ENCODE data around the gene CCDC86.

Gene CCDC86

DNA sequence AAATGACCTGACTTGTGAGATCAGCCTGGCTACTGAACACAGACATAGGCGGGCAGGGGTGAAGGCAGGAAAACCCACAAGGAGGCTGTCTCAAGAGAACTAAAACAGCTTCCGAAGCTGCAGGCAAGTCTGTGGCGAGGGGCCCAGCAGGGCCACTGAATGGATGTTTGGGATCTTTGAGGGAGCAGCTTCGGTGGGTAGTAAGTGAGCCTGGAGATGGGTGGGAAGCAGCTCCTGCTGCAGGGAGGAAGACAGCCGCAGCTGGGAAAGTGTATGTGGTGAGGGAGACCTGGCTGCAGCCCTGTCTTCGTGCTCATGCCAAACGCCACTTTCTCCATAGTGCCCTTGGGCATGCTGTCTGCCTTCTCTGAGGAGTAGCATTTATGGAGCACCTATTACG, 3.4 kb downstream of the CCDC86 start:
- Histone ChIP-seq H3K4me3 (ENCODE audit: low read length) (no peak overlapping the region), H3K4me1 (ENCODE audit: insufficient read depth, low read length) (peaks cover 16% of the 10 kb centered on the region; the same call in 1 of the 2 replicates), H3K36me3 (ENCODE audit: insufficient read depth, low read length) (peaks cover 46% of the 10 kb centered on the region), H3K27ac (ENCODE audit: low read depth, low read length) (no peak overlapping the region), H3K27me3 (ENCODE audit: insufficient read depth, low read length) (no peaks in the 10 kb centered on the region), H3K9ac (ENCODE audit: low read depth, low read length) (no peak overlapping the region), H3K9me3 (ENCODE audit: insufficient read depth, low read depth, low read length) (no peaks in the 10 kb centered on the region)
- 91% methylated on average over 8 of the region's 8 CpGs for WGBS

DNA sequence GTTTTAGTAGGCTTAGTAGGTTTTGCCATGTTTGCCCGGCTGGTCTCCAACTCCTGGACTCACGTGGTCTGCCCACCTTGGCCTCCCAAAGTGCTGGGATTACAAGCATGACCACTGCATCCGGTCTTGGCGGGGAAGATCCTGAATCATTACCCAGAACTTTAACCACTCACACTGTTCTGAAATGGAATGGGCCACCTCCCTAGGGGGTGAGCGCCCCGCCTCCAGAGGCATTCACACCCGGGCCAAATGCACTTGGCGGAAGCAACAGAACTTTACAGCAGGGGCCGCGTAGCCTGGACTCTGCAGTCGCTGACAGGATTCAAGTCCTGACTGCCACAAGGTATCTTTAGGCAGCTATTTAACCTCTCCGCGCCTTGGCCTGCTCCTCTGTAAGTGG, 5.4 kb downstream of the CCDC86 start:
- WGBS, result 82% methylated on average over 13 of the region's 13 CpGs
- Histone ChIP-seq H3K4me1 (ENCODE audit: insufficient read depth, low read length) (peaks cover 18% of the 10 kb centered on the region; the same call in 1 of the 2 replicates), H3K36me3 (ENCODE audit: insufficient read depth, low read length) (peaks cover 59% of the 10 kb centered on the region), H3K27ac (ENCODE audit: low read depth, low read length) (no peak overlapping the region), H3K27me3 (ENCODE audit: insufficient read depth, low read length) (peaks cover 6% of the 10 kb centered on the region), H3K4me3 (ENCODE audit: low read length) (no peak overlapping the region), H3K9me3 (ENCODE audit: insufficient read depth, low read depth, low read length) (no peaks in the 10 kb centered on the region), H3K9ac (ENCODE audit: low read depth, low read length) (no peak overlapping the region)

DNA sequence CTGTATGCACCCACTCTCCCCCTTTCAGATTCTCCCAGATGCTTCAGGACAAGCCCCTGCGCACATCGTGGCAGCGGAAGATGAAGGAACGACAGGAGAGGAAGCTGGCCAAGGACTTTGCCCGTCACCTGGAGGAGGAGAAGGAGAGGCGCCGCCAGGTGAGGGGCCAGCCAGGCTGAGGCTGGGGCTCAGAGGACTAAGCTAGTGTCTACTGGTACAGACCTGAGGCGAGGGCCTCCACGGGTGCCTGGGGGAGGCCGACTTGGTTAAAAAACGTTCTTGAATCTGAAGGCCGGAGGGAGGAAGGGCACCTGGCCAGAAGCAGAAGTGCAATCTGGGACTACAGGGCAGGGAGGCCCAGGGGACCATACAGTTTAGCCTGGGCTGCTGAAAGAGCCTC, 6.0 kb downstream of the CCDC86 start:
- Histone ChIP-seq H3K4me1 (ENCODE audit: insufficient read depth, low read length) (peaks cover 18% of the 10 kb centered on the region; the same call in 1 of the 2 replicates), H3K27ac (ENCODE audit: low read depth, low read length) (no peak overlapping the region), H3K27me3 (ENCODE audit: insufficient read depth, low read length) (peaks cover 13% of the 10 kb centered on the region), H3K36me3 (ENCODE audit: insufficient read depth, low read length) (peaks cover 59% of the 10 kb centered on the region), H3K9ac (ENCODE audit: low read depth, low read length) (no peak overlapping the region), H3K9me3 (ENCODE audit: insufficient read depth, low read depth, low read length) (no peaks in the 10 kb centered on the region), H3K4me3 (ENCODE audit: low read length) (no peak overlapping the region)
- WGBS, result 93% methylated on average over 12 of the region's 12 CpGs

DNA sequence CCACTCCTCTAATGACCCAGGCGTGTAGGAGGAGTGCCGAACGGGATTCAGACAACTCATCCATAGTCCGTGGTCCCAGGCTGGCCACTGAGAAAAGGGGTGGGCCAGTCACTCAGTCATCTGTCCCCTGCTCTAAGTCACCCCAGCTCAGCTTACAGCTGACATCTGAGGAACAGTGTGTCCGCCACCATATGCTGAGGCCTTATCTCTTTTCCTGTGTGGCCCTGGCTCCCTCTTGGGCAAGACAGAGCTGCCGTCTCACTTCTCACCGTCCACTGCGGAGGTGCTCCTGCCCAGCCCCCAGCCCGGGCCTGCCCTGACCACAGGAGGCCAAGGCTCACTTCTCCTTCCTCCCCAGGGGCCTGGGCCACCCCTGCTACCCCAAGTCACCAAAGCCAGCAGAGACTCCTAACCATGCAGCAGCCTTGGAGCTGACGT, 6.8 kb downstream of the CCDC86 start:
- Histone ChIP-seq H3K9ac (ENCODE audit: low read depth, low read length) (no peak overlapping the region), H3K4me3 (ENCODE audit: low read length) (no peak overlapping the region), H3K27me3 (ENCODE audit: insufficient read depth, low read length) (peaks cover 21% of the 10 kb centered on the region), H3K27ac (ENCODE audit: low read depth, low read length) (no peak overlapping the region), H3K36me3 (ENCODE audit: insufficient read depth, low read length) (peaks cover 59% of the 10 kb centered on the region), H3K4me1 (ENCODE audit: insufficient read depth, low read length) (peaks cover 12% of the 10 kb centered on the region; the same call in 1 of the 2 replicates), H3K9me3 (ENCODE audit: insufficient read depth, low read depth, low read length) (no peaks in the 10 kb centered on the region)
- 92% methylated on average over 10 of the region's 10 CpGs for WGBS

DNA sequence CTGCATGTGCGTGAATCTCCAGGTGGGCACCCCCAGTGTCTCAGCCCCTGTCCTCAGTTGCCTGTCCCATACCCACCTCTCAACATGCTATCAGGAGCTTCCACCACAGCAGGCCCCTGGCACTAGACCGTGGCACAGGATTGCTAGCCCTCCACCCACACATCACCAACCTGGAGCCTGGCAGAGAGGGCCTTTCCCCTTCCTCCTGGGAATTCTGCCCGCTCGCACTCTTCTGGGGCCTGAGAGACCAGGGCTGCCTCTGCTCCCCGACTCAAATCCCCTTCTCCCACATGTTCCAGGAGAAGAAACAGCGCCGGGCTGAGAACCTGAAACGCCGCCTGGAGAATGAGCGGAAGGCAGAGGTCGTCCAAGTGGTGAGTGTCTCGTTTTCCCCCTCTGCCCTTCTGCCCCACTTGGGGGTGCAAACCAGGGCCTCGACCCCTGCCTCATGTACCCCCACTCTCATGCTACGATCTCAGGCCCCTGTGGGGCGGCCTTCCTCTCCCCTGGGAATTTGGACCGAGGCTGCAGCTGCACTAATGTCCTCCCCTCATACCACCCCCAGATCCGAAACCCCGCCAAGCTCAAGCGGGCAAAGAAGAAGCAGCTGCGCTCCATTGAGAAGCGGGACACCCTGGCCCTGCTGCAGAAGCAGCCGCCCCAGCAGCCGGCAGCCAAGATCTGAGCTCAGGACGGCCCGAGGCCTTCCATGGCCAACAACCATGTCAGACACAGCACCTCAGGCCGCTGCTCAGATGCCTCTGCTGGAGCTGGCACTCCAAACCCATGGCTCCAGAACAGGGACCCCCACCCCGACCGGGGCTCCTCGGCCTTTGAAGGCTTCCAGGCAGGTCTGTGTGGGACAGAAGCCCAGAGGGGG, 8.0 kb downstream of the CCDC86 start:
- no peak overlapping the region for H3K9ac ChIP-seq (ENCODE audit: low read depth, low read length)
- H3K27ac ChIP-seq (ENCODE audit: low read depth, low read length), result no peak overlapping the region
- H3K36me3 ChIP-seq (ENCODE audit: insufficient read depth, low read length), result peaks cover 53% of the 10 kb centered on the region
- H3K4me3 ChIP-seq (ENCODE audit: low read length), result no peak overlapping the region
- H3K9me3 ChIP-seq (ENCODE audit: insufficient read depth, low read depth, low read length), result no peaks in the 10 kb centered on the region
- peaks cover 28% of the 10 kb centered on the region for H3K27me3 ChIP-seq (ENCODE audit: insufficient read depth, low read length)
- 95% methylated on average over 29 of the region's 29 CpGs for WGBS
- H3K4me1 ChIP-seq (ENCODE audit: insufficient read depth, low read length), result 0 out of 2 replicates have a peak, but pooled peaks cover 9% of the 10 kb centered on the region

DNA sequence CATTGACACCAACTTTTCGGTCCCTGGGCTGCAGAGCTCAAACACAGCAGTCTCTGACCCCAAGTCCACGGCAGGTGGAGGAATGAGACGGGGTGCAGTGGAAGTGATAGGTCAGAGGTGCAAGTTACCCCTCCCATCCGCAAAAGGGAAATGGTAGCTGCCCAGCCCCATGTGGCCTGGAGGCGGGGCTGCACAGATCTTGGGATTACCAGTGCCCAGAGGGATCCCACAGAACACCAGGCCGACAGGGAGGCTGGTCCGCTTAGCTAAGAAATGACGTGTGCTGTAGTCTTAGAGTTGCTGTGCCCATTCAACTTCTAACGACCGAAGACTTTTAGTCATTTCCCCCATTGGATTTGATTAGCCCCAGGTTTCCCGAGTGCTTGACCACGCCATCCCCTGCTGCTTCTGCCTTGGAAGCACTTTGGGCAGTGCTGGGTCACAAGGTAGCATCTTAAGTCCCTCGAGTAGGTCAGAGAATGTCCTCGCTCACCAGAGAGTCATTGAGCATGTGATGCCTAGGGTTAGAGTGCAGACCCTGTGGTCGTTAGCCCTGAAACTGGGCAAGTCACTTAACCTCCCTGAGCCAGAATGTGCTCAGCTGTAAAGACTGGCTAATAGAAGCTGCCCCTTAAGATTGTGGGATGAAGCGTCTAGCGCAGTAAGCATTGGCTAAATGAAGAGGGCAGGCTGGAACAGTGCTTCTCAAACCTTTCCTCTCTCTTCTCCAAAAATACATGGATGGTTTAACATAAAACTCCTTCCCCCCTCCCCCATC, 9.6 kb downstream of the CCDC86 start:
- peaks cover 47% of the 10 kb centered on the region for H3K36me3 ChIP-seq (ENCODE audit: insufficient read depth, low read length)
- no peaks in the 10 kb centered on the region for H3K9me3 ChIP-seq (ENCODE audit: insufficient read depth, low read depth, low read length)
- H3K27me3 ChIP-seq (ENCODE audit: insufficient read depth, low read length), result peaks cover 33% of the 10 kb centered on the region
- no peak overlapping the region for H3K27ac ChIP-seq (ENCODE audit: low read depth, low read length)
- no peak overlapping the region for H3K9ac ChIP-seq (ENCODE audit: low read depth, low read length)
- WGBS, result 85% methylated on average over 17 of the region's 17 CpGs
- H3K4me3 ChIP-seq (ENCODE audit: low read length), result no peak overlapping the region; the same call in 1 of the 2 replicates
- 0 out of 2 replicates have a peak, but pooled peaks cover 9% of the 10 kb centered on the region for H3K4me1 ChIP-seq (ENCODE audit: insufficient read depth, low read length)

DNA sequence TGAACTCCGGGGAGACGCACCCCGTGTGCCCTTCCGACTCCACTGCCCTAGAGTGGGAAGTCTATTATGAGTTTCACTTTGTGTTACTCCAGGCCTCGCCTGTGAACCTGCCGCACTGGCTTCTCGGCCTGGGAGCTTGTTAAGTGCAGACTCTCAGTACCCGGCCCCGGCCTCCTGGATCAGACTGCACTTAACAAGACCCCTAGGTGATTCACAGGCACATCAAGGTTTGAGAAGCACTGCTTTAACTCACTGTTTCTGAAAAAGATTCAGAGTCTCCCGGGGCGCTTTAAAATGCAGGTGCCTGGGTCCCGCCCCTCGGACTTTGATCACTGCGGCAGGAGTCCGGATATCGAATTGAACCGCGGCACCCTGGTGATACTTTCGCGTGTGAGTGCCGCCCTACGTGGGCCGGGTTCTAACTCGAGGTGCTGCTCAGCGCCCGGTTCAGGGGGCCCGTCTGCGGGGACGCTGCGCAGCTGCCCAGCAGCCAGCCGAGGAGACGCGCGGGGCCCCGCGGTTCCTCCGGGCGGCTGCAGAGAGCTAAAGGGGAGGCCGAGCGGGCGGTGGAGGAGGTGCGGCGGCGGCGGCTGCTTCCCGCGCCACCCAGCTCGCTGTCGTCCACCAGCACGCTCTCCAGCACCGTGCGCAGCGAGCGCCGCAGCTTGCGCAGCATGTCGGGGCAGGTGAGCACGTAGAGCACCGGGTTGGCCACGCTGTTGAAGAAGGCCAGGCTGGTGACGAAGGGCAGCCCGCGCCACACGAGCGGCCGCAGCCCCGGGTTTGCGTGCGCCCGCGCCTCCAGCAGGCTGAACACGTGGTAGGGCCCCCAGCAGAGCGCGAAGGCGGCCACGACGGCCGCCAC, 10.4 kb downstream of the CCDC86 start:
- Histone ChIP-seq H3K36me3 (ENCODE audit: insufficient read depth, low read length) (peaks cover 43% of the 10 kb centered on the region), H3K4me1 (ENCODE audit: insufficient read depth, low read length) (0 out of 2 replicates have a peak, but pooled peaks cover 9% of the 10 kb centered on the region)
- 67% methylated on average over 78 of the region's 78 CpGs for WGBS

DNA sequence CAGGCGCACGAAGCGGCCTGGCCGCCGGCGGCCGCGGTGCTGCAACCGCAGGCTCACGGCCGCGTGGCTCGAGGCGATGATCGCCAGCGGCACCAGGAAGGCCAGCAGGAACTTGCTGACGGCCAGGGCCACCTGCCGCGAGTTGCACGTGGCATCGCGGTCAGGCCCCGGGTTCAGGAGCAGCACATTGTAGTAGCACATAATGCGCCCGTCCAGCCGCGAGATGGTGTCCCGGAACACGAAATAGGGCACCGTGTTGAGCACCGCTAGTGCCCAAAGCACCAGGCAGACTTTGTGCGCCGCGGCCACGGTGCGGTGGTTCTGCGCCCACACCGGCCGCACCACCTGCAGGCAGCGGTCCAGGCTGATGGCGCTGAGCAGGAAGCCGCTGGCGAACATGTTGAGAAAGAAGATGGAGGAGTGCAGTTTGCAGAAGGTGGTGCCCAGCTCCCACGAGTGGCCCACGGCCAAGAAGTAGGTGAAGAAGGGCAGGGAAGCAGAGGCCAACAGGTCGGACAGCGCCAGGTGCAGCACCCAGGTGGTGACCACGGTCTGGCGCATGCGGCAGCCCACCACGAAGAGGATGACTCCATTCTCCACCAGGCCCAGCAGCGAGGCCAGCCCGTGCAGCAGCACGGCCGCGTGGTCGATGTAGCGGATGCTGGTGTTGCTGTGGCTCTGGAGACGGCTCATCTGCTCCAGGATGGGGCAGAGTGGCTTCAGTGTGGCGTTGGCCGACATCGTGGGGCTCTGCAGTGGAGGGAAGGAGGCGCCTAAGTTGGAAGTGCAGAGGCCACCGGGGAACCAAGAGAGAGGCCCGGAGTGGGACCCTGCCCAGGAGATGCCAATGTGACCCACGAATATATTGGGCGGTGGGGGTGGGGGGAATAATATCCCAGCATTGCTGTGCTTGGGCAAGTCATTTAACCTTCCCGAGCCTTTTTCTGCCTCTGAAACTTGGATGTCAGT, 11.4 kb downstream of the CCDC86 start:
- no peak overlapping the region for H3K27ac ChIP-seq (ENCODE audit: low read depth, low read length)
- H3K4me1 ChIP-seq (ENCODE audit: insufficient read depth, low read length), result 0 out of 2 replicates have a peak, but pooled peaks cover 9% of the 10 kb centered on the region
- H3K27me3 ChIP-seq (ENCODE audit: insufficient read depth, low read length), result peaks cover 33% of the 10 kb centered on the region
- 95% methylated on average over 68 of the region's 68 CpGs for WGBS
- H3K9me3 ChIP-seq (ENCODE audit: insufficient read depth, low read depth, low read length), result no peaks in the 10 kb centered on the region
- H3K9ac ChIP-seq (ENCODE audit: low read depth, low read length), result no peak overlapping the region
- H3K36me3 ChIP-seq (ENCODE audit: insufficient read depth, low read length), result peaks cover 34% of the 10 kb centered on the region
- no peak overlapping the region for H3K4me3 ChIP-seq (ENCODE audit: low read length)

More for the DNA sequence above, 10.4 kb downstream of the CCDC86 start:
- Histone ChIP-seq H3K27ac (ENCODE audit: low read depth, low read length) (no peak overlapping the region), H3K27me3 (ENCODE audit: insufficient read depth, low read length) (peaks cover 33% of the 10 kb centered on the region), H3K9ac (ENCODE audit: low read depth, low read length) (peak overlapping the region; percentile 47; the same call in 1 of the 2 replicates), H3K4me3 (ENCODE audit: low read length) (peak overlapping the region; percentile 38), H3K9me3 (ENCODE audit: insufficient read depth, low read depth, low read length) (no peaks in the 10 kb centered on the region)

DNA sequence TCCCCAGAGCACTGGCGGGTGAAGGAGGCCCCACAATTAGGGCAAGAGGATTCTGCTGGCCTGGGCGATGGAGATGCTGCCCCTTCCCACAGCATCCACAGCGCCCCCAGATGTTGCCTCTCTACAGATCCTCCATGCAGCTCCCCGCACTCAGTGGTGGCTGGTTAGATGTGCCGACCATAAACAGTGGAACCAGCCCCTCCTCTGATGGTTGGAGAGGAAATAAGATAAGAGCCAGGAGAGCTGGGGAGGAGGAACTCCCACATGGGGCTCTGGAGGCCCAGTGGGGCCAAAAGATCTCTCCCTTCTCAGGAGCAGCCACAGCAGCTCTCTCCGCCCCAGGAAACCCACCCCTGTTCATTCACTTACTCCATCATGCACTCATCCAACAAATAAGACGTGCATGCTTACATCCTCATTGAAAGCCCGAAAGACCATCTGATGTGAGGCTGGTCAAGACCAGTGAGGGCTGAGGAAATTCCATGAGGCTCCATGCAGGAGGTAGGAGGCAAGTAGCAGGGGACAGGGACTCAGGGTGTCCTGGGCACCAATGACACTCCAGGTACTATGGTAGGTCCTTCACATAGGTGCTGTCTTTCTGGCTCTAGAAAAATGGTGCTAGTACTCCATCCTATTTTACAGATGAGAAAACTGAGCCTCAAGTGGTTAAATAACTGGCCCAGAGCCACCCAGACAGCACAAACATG, 12.4 kb downstream of the CCDC86 start:
- Histone ChIP-seq H3K4me1 (ENCODE audit: insufficient read depth, low read length) (0 out of 2 replicates have a peak, but pooled peaks cover 9% of the 10 kb centered on the region), H3K4me3 (ENCODE audit: low read length) (no peak overlapping the region), H3K27me3 (ENCODE audit: insufficient read depth, low read length) (peaks cover 33% of the 10 kb centered on the region), H3K36me3 (ENCODE audit: insufficient read depth, low read length) (peaks cover 24% of the 10 kb centered on the region), H3K9ac (ENCODE audit: low read depth, low read length) (no peak overlapping the region), H3K9me3 (ENCODE audit: insufficient read depth, low read depth, low read length) (no peaks in the 10 kb centered on the region), H3K27ac (ENCODE audit: low read depth, low read length) (no peak overlapping the region)
- WGBS, result 90% methylated on average over 8 of the region's 8 CpGs

Measured in HUES64 (cell line).